ENCODE results near the gene SYT13. TPM values are rescaled to one million over a fixed set of nuclear protein-coding genes. Genes with fewer than 3 reads are reported as not detected.

Gene SYT13
- total RNA-seq, 3 donors from 2014 or later, result 7.5 to 28.6 (median 22.7) TPM

- peak; percentile 41 for ATAC-seq
- no peaks in the 10 kb centered on the region for H3K4me1 ChIP-seq (ENCODE audit: low read depth)
- no peak overlapping the region for H3K4me3 ChIP-seq
- no peak for DNase-seq
- no peaks in the 10 kb centered on the region for H3K9me3 ChIP-seq
- TF ChIP-seq, protein P1, sequence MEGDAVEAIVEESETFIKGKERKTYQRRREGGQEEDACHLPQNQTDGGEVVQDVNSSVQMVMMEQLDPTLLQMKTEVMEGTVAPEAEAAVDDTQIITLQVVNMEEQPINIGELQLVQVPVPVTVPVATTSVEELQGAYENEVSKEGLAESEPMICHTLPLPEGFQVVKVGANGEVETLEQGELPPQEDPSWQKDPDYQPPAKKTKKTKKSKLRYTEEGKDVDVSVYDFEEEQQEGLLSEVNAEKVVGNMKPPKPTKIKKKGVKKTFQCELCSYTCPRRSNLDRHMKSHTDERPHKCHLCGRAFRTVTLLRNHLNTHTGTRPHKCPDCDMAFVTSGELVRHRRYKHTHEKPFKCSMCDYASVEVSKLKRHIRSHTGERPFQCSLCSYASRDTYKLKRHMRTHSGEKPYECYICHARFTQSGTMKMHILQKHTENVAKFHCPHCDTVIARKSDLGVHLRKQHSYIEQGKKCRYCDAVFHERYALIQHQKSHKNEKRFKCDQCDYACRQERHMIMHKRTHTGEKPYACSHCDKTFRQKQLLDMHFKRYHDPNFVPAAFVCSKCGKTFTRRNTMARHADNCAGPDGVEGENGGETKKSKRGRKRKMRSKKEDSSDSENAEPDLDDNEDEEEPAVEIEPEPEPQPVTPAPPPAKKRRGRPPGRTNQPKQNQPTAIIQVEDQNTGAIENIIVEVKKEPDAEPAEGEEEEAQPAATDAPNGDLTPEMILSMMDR (IDR thresholded peaks at IDR 0.05), result no peak
- intact Hi-C loops (cut with DNase I, micrococcal nuclease), result no loop called here
- H3K36me3 ChIP-seq (ENCODE audit: low read depth), result no peaks in the 10 kb centered on the region
Observed at GRCh38 chr11:45305874-45306623, 19.9 kb upstream of the SYT13 start.

GRCh38 chr11:45304992-45305335 is 18.8 kb upstream of the SYT13 start:
- no peaks in the 10 kb centered on the region for H3K9me3 ChIP-seq
- no peaks in the 10 kb centered on the region for H3K4me1 ChIP-seq (ENCODE audit: low read depth)
- no peak overlapping the region for H3K4me3 ChIP-seq
- intact Hi-C loops (cut with DNase I, micrococcal nuclease), result no loop called here
- no peak for ATAC-seq
- H3K36me3 ChIP-seq (ENCODE audit: low read depth), result no peaks in the 10 kb centered on the region
- TF ChIP-seq, protein P1 (IDR thresholded peaks at IDR 0.05), result no peak
- DNase-seq, result no peak

DNA sequence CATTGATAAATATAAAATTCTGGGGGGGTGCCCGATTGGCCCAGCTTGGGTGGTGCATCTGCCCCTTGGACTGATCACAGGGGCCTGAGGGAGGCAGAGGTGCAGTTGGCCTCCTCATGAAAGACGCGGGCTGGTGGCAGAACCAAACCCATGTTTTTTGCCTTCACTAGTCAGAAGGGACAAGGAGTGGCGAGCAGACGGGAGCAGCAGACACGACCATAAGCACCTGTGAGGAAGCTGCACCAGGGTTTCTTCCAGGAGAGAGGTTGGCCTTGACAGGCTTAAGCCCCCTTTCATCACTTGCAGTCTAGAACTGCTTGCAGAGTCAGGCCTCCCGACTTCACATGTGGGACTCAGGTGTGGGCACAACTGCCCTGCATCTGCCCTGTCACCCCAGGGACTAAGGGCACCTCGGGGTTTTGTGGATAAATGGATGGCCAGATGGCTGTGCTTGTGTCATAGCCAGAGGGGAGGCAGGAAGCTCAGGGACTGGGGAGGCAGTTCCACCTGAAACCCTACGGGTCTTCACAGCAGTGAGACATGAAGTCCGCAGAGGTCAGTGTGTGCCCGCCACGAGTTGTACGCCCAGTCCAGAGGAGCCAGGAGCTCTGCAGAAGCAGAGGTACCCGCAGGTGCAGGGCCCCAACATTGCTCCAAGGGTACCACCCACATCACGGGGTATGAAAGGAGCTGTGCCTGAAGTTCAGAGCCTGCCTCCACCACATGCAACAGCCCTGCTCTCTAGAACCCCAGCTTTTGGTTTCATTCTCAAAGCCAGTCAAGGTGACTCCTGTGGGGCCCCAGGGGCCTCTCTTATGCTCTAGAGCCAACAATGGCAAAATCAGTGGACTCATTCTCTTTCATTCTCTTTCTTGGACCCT is 18.2 kb upstream of the SYT13 start:
- Histone ChIP-seq H3K4me3 (no peak overlapping the region), H3K36me3 (ENCODE audit: low read depth) (no peaks in the 10 kb centered on the region), H3K9me3 (no peaks in the 10 kb centered on the region), H3K4me1 (ENCODE audit: low read depth) (no peaks in the 10 kb centered on the region)
- no peak for DNase-seq
- no peak for ATAC-seq
- intact Hi-C loops (cut with DNase I, micrococcal nuclease), result no loop called here
- TF ChIP-seq, protein P1 (IDR thresholded peaks at IDR 0.05), result no peak

DNA sequence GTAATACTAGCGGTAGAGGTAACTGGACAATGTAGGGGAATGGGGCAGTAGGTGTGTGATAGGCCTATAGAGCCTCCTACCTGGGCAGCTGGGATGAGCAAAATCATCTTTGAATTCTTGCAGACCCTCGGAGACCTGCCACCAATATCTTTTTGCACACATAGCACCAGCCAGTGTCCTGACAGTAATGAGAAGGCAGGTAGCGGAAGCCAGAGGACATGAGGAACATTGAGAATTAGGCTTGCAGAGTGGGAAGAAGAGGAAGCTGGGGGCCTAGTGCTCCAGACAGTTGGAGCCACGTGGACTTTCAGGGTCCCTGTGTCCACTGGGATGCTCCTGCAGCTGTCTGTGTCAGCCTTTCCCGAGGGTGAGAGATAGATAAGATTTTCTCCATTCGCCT is 17.2 kb upstream of the SYT13 start:
- no peaks in the 10 kb centered on the region for H3K4me1 ChIP-seq (ENCODE audit: low read depth)
- H3K9me3 ChIP-seq, result no peaks in the 10 kb centered on the region
- H3K4me3 ChIP-seq, result no peak overlapping the region
- ATAC-seq (no peak), DNase-seq (no peak)
- TF ChIP-seq, protein P1 (IDR thresholded peaks at IDR 0.05), result no peak
- no peaks in the 10 kb centered on the region for H3K36me3 ChIP-seq (ENCODE audit: low read depth)
- intact Hi-C loops (cut with DNase I, micrococcal nuclease), result no loop called here

- no peaks in the 10 kb centered on the region for H3K9me3 ChIP-seq
- DNase-seq (no peak), ATAC-seq (peak; percentile 83)
- H3K36me3 ChIP-seq (ENCODE audit: low read depth), result no peaks in the 10 kb centered on the region
- intact Hi-C loops (cut with DNase I, micrococcal nuclease), result no loop called here
- no peaks in the 10 kb centered on the region for H3K4me1 ChIP-seq (ENCODE audit: low read depth)
- no peak overlapping the region for H3K4me3 ChIP-seq
- TF ChIP-seq, protein P1 (IDR thresholded peaks at IDR 0.05), result no peak
Observed at GRCh38 chr11:45301537-45302246, 15.6 kb upstream of the SYT13 start.

Measured in mucosa of descending colon (tissue), 3 donors.